T-helper 17 cell (primary cell): ENCODE measurements around the gene KRT2. TPM values are rescaled to one million over a fixed set of nuclear protein-coding genes. Genes with fewer than 3 reads are reported as not detected.

Source experiments
- ATAC-seq: fragments of 150-1000 bp; cut with Tn5 transposase; 2 replicates; pipeline ENCODE4 v1.10.0; 2021; ENCODE audit warnings: mild to moderate bottlenecking, moderate library complexity
- DNase-seq, 3 donors: peaks; one replicate each; pipeline versions ENCODE4 v3.0.0 to v3.0.0-alpha.2; 2020 to 2021
- H3K9me3 ChIP-seq: one replicate; pipeline ENCODE4 v1.7.0; 2013; ENCODE audit warnings: low read length, mild to moderate bottlenecking; ENCODE audit not compliant: control insufficient read depth, poor library complexity, severe bottlenecking
- H3K27ac Mint-ChIP-seq: one replicate; pipeline ENCODE4 v1.8.0; 2022; ENCODE audit warnings: mild to moderate bottlenecking, moderate library complexity, mixed read lengths
- H3K27me3 Mint-ChIP-seq: one replicate; pipeline ENCODE4 v1.8.0; 2022; ENCODE audit warnings: mixed read lengths
- H3K36me3 Mint-ChIP-seq: one replicate; pipeline ENCODE4 v1.8.0; 2022; ENCODE audit warnings: low read depth, mixed read lengths
- H3K4me1 Mint-ChIP-seq: one replicate; pipeline ENCODE4 v1.8.0; 2022; ENCODE audit warnings: mild to moderate bottlenecking, mixed read lengths
- H3K4me3 Mint-ChIP-seq: one replicate; pipeline ENCODE4 v1.8.0; 2022; ENCODE audit warnings: mild to moderate bottlenecking, moderate library complexity, mixed read lengths
- total RNA-seq, 4 donors: library from RNA in 2 of 4; stranded (reverse) in 2 of 4; gene quantifications; one replicate each; pipeline ENCODE4 v1.2.3 and lab custom pipeline; 2022 to 2026

KRT2 gene
- total RNA-seq, 2 donors from 2014 or later, result not detected

DNA sequence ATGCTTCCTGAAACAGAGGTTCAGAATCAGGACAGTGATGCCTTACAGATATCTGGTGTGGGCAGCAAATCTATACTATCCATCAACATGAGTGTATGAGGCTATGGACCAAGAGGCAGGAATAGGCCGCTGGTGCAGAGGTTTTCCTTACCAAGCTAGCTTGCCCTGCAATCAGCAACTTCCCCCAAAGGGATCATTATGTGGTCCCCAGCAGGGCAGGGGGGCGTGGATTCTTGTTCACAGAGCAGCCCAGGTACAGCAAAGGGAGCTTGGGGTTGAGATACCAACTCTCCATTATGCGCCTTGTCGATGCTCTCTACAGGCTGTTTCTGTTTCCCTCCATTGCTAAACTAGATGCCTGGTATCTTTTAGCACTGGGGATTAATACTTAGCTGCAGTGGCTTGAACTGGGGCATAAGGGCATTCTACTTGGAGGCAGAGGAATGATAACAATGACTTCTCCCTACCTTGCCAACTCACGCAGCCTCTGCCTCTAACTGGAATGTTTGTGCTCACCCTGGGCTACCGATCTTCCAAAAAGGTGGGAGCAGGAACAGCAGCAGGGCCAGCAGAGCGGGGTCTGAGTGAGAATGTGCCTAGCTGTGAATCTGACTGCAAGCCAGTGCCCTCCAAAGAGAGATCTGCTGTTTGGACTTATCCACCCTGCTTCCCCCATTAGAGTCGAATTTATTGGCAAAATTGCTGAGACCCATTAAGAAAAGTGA is 38.5 kb upstream of the KRT2 start:
- no peak overlapping the region for H3K27ac Mint-ChIP-seq
- DNase-seq, result no peak
- peaks cover 36% of the 10 kb centered on the region for H3K4me1 Mint-ChIP-seq
- H3K4me3 Mint-ChIP-seq, result peak overlapping the region; percentile 95
- H3K9me3 ChIP-seq, result no peaks in the 10 kb centered on the region
- H3K36me3 Mint-ChIP-seq, result peaks cover 7% of the 10 kb centered on the region
- peaks cover 54% of the 10 kb centered on the region for H3K27me3 Mint-ChIP-seq
- ATAC-seq, result no peak

DNA sequence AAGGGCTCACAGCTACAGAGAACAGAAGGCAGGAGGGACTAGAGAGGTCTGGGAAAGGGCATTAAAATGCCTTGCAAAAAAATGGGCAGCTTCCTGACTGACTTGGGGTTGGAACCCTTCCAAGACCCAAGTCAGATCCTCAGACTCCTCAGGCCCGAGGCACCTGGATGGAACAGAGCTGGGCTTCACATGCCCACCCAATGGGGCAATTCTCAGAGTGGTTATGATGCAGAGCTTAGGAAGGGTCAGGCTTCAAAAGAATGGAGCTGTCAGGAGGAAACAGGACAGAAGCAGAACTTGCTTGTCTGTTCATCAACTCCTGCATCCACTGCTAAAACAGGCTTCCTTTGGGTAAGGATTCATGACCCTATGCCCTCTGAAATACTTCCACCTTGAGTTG is 37.9 kb upstream of the KRT2 start:
- peaks cover 48% of the 10 kb centered on the region for H3K27me3 Mint-ChIP-seq
- H3K27ac Mint-ChIP-seq, result no peak overlapping the region
- DNase-seq (no peak), ATAC-seq (no peak)
- H3K9me3 ChIP-seq, result no peaks in the 10 kb centered on the region
- H3K4me3 Mint-ChIP-seq, result no peak overlapping the region
- H3K36me3 Mint-ChIP-seq, result peaks cover 7% of the 10 kb centered on the region
- peaks cover 36% of the 10 kb centered on the region for H3K4me1 Mint-ChIP-seq

DNA sequence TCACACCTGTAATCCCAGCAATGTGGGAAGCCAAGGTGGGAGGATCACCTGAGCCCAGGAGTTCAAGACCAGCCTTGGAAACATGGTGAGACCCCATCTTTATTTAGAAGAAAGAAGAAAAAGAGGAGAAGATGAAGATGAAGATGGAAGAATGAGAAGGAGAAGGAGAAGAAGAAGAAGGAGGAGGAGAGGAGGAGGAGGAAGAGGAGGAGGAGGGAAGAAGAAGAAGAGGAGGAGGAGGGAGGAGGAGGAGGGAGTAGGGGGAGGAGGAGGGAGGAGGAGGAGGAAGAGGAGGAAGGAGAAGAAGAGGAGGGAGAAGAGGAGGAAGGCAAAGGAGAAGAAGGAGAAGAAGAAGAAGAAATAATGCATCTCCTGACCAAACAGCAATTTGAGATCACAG is 37.2 kb upstream of the KRT2 start:
- H3K4me3 Mint-ChIP-seq, result no peak overlapping the region
- H3K27me3 Mint-ChIP-seq, result peaks cover 52% of the 10 kb centered on the region
- ATAC-seq (no peak), DNase-seq (no peak)
- peaks cover 36% of the 10 kb centered on the region for H3K4me1 Mint-ChIP-seq
- H3K36me3 Mint-ChIP-seq, result peaks cover 8% of the 10 kb centered on the region
- no peaks in the 10 kb centered on the region for H3K9me3 ChIP-seq
- peak overlapping the region; percentile 86 for H3K27ac Mint-ChIP-seq

- no peaks in the 10 kb centered on the region for H3K9me3 ChIP-seq
- Mint-ChIP-seq H3K27ac (peak overlapping the region; percentile 86), H3K27me3 (peaks cover 58% of the 10 kb centered on the region), H3K4me3 (no peak overlapping the region), H3K4me1 (peaks cover 38% of the 10 kb centered on the region), H3K36me3 (peaks cover 10% of the 10 kb centered on the region)
- ATAC-seq (no peak), DNase-seq (no peak)
Measured at GRCh38 chr12:52688481-52688880, 36.5 kb upstream of the KRT2 start.

- H3K27ac Mint-ChIP-seq, result peak overlapping the region; percentile 47
- no peaks in the 10 kb centered on the region for H3K9me3 ChIP-seq
- H3K36me3 Mint-ChIP-seq, result peaks cover 7% of the 10 kb centered on the region
- H3K4me3 Mint-ChIP-seq, result peak overlapping the region; percentile 56
- peaks cover 54% of the 10 kb centered on the region for H3K27me3 Mint-ChIP-seq
- no peak for ATAC-seq
- peaks cover 33% of the 10 kb centered on the region for H3K4me1 Mint-ChIP-seq
- no peak for DNase-seq
Measured at GRCh38 chr12:52687497-52688385, 35.7 kb upstream of the KRT2 start.

DNA sequence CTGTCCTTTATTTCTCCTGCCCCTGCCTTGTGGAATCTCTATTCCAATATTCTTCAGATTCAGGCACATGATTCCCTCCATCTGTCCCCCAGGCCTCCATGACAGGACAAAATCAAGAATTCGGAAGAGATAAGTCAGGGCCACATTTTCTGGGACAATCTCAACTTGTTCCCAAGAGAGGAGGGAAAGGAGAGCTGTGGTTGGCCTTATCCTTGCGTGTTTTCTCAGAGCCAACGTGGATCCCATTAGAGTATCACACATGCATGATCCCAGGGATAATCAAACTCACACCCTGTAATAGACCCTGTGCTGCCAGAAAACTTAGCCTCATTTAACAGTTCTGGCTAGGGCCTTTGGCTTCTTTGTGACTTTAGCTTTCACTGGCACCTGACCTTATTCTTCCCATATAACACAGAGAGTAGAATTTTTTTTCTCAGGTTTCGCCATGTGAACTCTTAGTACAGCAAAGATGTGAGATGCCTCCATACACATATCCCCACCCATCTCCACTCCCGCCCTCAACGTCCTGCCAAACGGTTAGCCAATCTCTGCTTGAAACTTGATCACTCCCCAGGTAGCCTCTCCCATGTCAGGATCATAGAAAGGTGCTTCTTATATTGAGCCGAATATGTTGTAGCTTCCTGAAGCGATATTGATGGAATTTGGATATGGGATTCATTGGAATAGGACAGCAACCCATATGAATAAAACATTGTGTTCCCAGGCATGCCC is 34.9 kb upstream of the KRT2 start:
- H3K4me3 Mint-ChIP-seq, result no peak overlapping the region
- ATAC-seq (no peak), DNase-seq (no peak)
- H3K36me3 Mint-ChIP-seq, result peaks cover 6% of the 10 kb centered on the region
- H3K9me3 ChIP-seq, result no peaks in the 10 kb centered on the region
- no peak overlapping the region for H3K27ac Mint-ChIP-seq
- H3K27me3 Mint-ChIP-seq, result peaks cover 52% of the 10 kb centered on the region
- H3K4me1 Mint-ChIP-seq, result peaks cover 28% of the 10 kb centered on the region

DNA sequence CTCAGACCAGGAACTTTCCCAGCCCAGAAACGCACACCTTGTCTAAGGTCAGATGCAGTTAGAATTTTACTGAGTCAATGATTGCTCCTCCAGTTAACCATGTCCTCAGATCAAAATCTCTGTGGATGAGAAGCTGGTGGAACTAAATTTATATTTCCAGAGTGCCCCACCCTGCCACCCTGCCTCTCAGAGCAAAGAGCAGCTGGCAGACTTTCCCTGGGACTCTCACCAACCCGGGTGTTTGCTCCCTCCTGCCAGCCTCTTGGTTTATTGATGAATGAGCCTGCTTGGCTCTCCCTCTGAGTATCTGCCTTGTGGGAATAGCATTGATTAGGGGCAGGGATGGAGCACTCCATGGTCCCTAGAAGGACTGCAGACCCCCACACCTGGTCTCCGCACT is 34.1 kb upstream of the KRT2 start:
- no peaks in the 10 kb centered on the region for H3K9me3 ChIP-seq
- Mint-ChIP-seq H3K4me1 (peaks cover 26% of the 10 kb centered on the region), H3K4me3 (no peak overlapping the region), H3K27me3 (peaks cover 49% of the 10 kb centered on the region), H3K27ac (no peak overlapping the region), H3K36me3 (peaks cover 6% of the 10 kb centered on the region)
- ATAC-seq (no peak), DNase-seq (no peak)

DNA sequence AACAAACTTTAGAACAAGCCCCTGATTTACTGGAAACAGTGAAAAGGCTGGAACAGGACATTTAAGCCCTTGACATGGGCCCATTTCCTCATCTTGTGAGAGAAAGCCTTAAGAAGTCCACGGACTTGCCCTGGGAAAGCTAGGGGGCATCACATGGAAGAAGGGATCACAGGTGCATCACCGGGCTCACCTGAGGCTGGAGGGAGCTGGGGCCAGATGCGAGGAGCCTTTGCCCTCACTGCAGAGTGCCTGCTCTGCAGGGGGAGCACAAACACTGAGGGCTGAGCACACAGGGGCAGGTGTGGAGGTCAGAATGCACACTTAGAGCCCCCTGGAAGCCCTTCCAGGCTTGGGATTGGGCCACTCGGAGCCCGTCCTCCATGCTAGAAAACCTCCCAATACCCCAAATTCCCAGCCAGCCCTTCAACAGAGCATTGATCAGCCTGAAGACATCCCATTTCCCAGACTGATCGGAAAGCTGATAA is 33.4 kb upstream of the KRT2 start:
- H3K9me3 ChIP-seq, result no peaks in the 10 kb centered on the region
- DNase-seq, result no peak
- H3K27me3 Mint-ChIP-seq, result peaks cover 52% of the 10 kb centered on the region
- H3K4me3 Mint-ChIP-seq, result no peak overlapping the region
- ATAC-seq, result no peak
- peaks cover 25% of the 10 kb centered on the region for H3K4me1 Mint-ChIP-seq
- peaks cover 6% of the 10 kb centered on the region for H3K36me3 Mint-ChIP-seq
- no peak overlapping the region for H3K27ac Mint-ChIP-seq

- H3K27ac Mint-ChIP-seq, result no peak overlapping the region
- peaks cover 23% of the 10 kb centered on the region for H3K4me1 Mint-ChIP-seq
- H3K27me3 Mint-ChIP-seq, result peaks cover 56% of the 10 kb centered on the region
- no peak overlapping the region for H3K4me3 Mint-ChIP-seq
- H3K36me3 Mint-ChIP-seq, result peaks cover 6% of the 10 kb centered on the region
- H3K9me3 ChIP-seq, result no peaks in the 10 kb centered on the region
- DNase-seq, result no peak
- ATAC-seq, result no peak
Measured at GRCh38 chr12:52684431-52684830, 32.4 kb upstream of the KRT2 start.

DNA sequence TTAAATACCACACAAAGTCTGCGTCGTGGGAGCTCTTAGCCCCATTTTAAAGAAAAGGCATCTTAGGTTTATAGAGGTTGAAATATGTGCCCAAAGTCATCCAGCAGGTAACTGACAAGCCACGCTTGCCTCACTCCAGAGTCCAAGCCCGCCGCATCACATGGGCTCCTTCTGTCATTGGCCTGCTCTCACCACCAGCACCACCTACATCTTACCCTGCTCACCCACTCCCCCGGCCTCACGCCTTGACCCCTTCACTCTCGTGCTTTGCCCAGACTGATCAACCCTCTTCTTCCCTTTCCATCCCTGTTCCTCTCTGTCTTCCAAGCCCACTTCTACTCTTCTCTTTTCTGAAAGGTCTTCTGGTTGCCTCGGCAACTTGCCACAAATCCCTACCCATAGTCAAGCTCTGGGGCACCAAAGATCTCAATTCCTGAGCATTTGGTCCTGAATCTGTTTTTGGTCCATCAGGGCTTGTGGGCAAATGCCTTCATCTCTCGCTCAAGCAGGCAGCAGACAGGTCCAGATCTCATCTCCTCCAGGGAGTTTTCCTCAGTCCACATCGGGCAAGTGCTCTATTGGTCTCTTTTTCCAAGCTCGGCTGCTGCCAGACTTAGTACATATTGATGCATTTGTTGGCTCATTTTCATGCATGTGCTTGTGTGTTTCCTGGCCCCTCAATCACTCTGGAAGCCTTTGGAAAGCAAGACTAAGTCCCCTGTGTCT is 31.7 kb upstream of the KRT2 start:
- no peak overlapping the region for H3K4me3 Mint-ChIP-seq
- peaks cover 54% of the 10 kb centered on the region for H3K27me3 Mint-ChIP-seq
- no peak overlapping the region for H3K27ac Mint-ChIP-seq
- no peaks in the 10 kb centered on the region for H3K9me3 ChIP-seq
- no peak for DNase-seq
- H3K4me1 Mint-ChIP-seq, result peaks cover 21% of the 10 kb centered on the region
- peaks cover 6% of the 10 kb centered on the region for H3K36me3 Mint-ChIP-seq
- ATAC-seq, result no peak

DNA sequence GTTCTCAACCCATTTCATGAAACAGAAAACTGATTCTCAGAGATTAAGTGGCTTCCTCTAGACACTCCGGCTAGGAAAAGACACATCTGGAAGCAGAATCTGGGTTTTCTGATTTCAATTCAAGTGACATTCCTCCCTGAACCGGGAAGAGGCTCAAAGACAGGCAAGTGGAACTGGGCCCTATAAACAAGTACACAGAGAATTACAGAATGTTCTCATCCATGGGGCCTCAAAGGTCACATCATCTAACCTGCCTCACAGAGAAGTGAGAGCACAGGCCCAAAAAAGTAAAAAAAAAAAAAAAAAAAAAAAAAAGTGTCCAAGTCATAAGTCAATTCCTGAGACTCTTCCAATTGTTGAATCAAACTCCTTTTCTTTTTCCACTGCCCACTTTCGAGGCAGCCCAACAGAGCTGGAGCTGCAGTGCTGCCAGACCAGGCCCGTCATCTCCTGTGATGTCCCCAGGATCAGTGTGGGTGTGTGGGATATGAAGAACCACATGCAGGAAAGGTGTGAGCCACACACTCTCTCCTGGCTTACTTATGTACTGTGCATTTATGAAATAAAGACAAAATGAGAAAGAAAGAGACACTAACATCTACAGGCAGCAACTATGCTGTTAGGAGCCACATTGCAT is 31.0 kb upstream of the KRT2 start:
- Mint-ChIP-seq H3K4me1 (peaks cover 21% of the 10 kb centered on the region), H3K27me3 (peaks cover 47% of the 10 kb centered on the region), H3K27ac (no peak overlapping the region), H3K4me3 (no peak overlapping the region), H3K36me3 (peaks cover 6% of the 10 kb centered on the region)
- no peak for DNase-seq
- no peak for ATAC-seq
- no peaks in the 10 kb centered on the region for H3K9me3 ChIP-seq

DNA sequence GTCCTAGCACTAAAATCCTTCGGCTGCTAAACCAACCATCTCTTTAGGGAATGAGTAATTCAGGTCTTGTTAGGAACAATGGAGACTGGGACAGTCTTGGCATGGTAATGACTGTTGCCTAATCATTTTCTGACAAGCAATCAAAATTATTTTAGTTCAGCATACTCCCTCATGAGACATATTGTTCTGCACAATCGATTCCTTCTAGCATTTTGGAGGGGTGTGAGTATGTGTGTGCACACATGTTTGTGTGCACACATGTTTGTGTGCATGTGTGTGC is 30.3 kb upstream of the KRT2 start:
- Mint-ChIP-seq H3K4me3 (no peak overlapping the region), H3K4me1 (peaks cover 16% of the 10 kb centered on the region), H3K36me3 (peaks cover 5% of the 10 kb centered on the region), H3K27me3 (peaks cover 43% of the 10 kb centered on the region), H3K27ac (no peak overlapping the region)
- no peaks in the 10 kb centered on the region for H3K9me3 ChIP-seq
- no peak for DNase-seq
- no peak for ATAC-seq
